Umbilical cord (tissue), 2 donors: ENCODE measurements around the gene RPS17. TPM values are rescaled to one million over a fixed set of nuclear protein-coding genes. Genes with fewer than 3 reads are reported as not detected.

Experiments
- DNase-seq: peaks from one replicate; pipeline ENCODE4 v3.0.0-alpha.2; 2015; ENCODE audit warnings: low spot score
- total RNA-seq: library from RNA; depleted of rRNA; stranded (reverse); fragments of >200 nt; gene quantifications from one replicate; pipeline ENCODE4 v1.2.3, GENCODE V29; 2014; ENCODE audit warnings: low replicate concordance; ENCODE audit not compliant: insufficient read depth

RPS17 gene
- total RNA-seq = 1,557 TPM

GRCh38 chr15:82540055-82540983 lies at the start of gene RPS17:
TSS of gene RPS17 (minus strand) at chr15:82540457. CDS start at chr15:82540428, 29 bp downstream.
- peak; percentile 98 for DNase-seq

- DNase-seq = no peak
Observed at GRCh38 chr15:82587805-82588204, 47.5 kb upstream of the RPS17 start.

GRCh38 chr15:82585072-82585471 lies 44.8 kb upstream of the RPS17 start:
- DNase-seq = peak; percentile 32

GRCh38 chr15:82580713-82581112 lies 40.5 kb upstream of the RPS17 start:
- no peak for DNase-seq

GRCh38 chr15:82575335-82575734 lies 35.1 kb upstream of the RPS17 start:
- DNase-seq = no peak

- DNase-seq = no peak
Observed at GRCh38 chr15:82572986-82573385, 32.7 kb upstream of the RPS17 start.

- peak; percentile 47 for DNase-seq
Observed at GRCh38 chr15:82572311-82572710, 32.1 kb upstream of the RPS17 start.

GRCh38 chr15:82571722-82572222 lies 31.5 kb upstream of the RPS17 start:
- peak; percentile 92 for DNase-seq

GRCh38 chr15:82570721-82571508 lies 30.7 kb upstream of the RPS17 start:
- no peak for DNase-seq

GRCh38 chr15:82569834-82570233 lies 29.6 kb upstream of the RPS17 start:
- DNase-seq = no peak

- no peak for DNase-seq
Observed at GRCh38 chr15:82568986-82569385, 28.7 kb upstream of the RPS17 start.

GRCh38 chr15:82567661-82568060 lies 27.4 kb upstream of the RPS17 start:
- DNase-seq = no peak

- DNase-seq = no peak
Observed at GRCh38 chr15:82566690-82567089, 26.4 kb upstream of the RPS17 start.

- no peak for DNase-seq
Observed at GRCh38 chr15:82558502-82558901, 18.2 kb upstream of the RPS17 start.

- DNase-seq = no peak
Observed at GRCh38 chr15:82556315-82557035, 16.2 kb upstream of the RPS17 start.

GRCh38 chr15:82554849-82555248 lies 14.6 kb upstream of the RPS17 start:
- DNase-seq = no peak

GRCh38 chr15:82554351-82554750 lies 14.1 kb upstream of the RPS17 start:
- DNase-seq = no peak

- DNase-seq = no peak
Observed at GRCh38 chr15:82553846-82554245, 13.6 kb upstream of the RPS17 start.

- DNase-seq = no peak
Observed at GRCh38 chr15:82552861-82553260, 12.6 kb upstream of the RPS17 start.

GRCh38 chr15:82551646-82552247 lies 11.5 kb upstream of the RPS17 start:
- no peak for DNase-seq

- DNase-seq = no peak
Observed at GRCh38 chr15:82549199-82549665, 9.0 kb upstream of the RPS17 start.
